CD14-positive monocyte (primary cell): ENCODE results near the gene PBX3. TPM values are rescaled to one million over a fixed set of nuclear protein-coding genes. Genes with fewer than 3 reads are reported as not detected.

Experiments
- DNase-seq, 3 donors: peaks; one replicate each; pipeline ENCODE4 v3.0.0-alpha.2; 2011 to 2022
- H2AFZ ChIP-seq: 2 replicates; pipeline ENCODE4 v1.6.0; 2012; ENCODE audit warnings: mild to moderate bottlenecking, low read depth, low read length, inconsistent platforms; ENCODE audit not compliant: insufficient read depth, poor library complexity, severe bottlenecking
- H3K27ac ChIP-seq, 2 donors: 1 replicate in 1 of 2; 2 replicates in 1 of 2; pipeline ENCODE4 v1.5.1; 2012 to 2013; ENCODE audit warnings: low read length in 2 of 2, control low read depth in 1 of 2, inconsistent platforms in 1 of 2, low read depth in 1 of 2, mild to moderate bottlenecking in 1 of 2
- H3K27me3 ChIP-seq, 2 donors: one replicate each; pipeline versions ENCODE4 v1.6.0 to v1.6.1; 2011 to 2013; ENCODE audit warnings: low read length in 2 of 2; ENCODE audit not compliant: control insufficient read depth in 2 of 2, insufficient read depth in 2 of 2
- H3K36me3 ChIP-seq, 2 donors: replicated peaks in 1 of 2; 1 replicate in 1 of 2; 2 replicates in 1 of 2; pipeline versions ENCODE4 v1.5.1 to v1.6.1; 2012 to 2013; ENCODE audit warnings: low read length in 2 of 2, control low read depth in 1 of 2, inconsistent platforms in 1 of 2, mild to moderate bottlenecking in 1 of 2; ENCODE audit not compliant: insufficient read depth in 2 of 2, control insufficient read depth in 1 of 2
- H3K4me1 ChIP-seq, 2 donors: 1 replicate in 1 of 2; 2 replicates in 1 of 2; pipeline versions ENCODE4 v1.5.1 to v1.6.1; 2012 to 2013; ENCODE audit warnings: low read length in 2 of 2, control low read depth in 1 of 2, inconsistent platforms in 1 of 2, mild to moderate bottlenecking in 1 of 2, moderate library complexity in 1 of 2; ENCODE audit not compliant: insufficient read depth in 2 of 2, control insufficient read depth in 1 of 2
- H3K4me2 ChIP-seq: replicated peaks from 2 replicates; pipeline ENCODE3; 2012; ENCODE audit warnings: low read length, moderate library complexity, mild to moderate bottlenecking; ENCODE audit not compliant: poor library complexity, severe bottlenecking; ENCODE audit errors: extremely low read depth
- H3K4me3 ChIP-seq, 3 experiments: fragments of 200-600 bp in 1 of 3; sonication (generic) in 1 of 3; replicated peaks in 1 of 3; 1 replicate in 2 of 3; 2 replicates in 1 of 3; pipeline ENCODE4 v1.5.1; 2011 to 2013; ENCODE audit warnings: low read length in 3 of 3, mild to moderate bottlenecking in 3 of 3, control low read depth in 2 of 3, low read depth in 2 of 3, inconsistent platforms in 1 of 3, moderate library complexity in 1 of 3
- H3K79me2 ChIP-seq: 2 replicates; pipeline ENCODE4 v1.6.0; 2012; ENCODE audit warnings: mild to moderate bottlenecking, control low read depth, inconsistent platforms, low read length, moderate library complexity; ENCODE audit not compliant: insufficient read depth
- H3K9ac ChIP-seq: 2 replicates; pipeline ENCODE4 v1.6.0; 2017; ENCODE audit warnings: low read length, mild to moderate bottlenecking; ENCODE audit not compliant: insufficient read depth, poor library complexity, severe bottlenecking
- H3K9me3 ChIP-seq, 2 donors: replicated peaks in 1 of 2; 1 replicate in 1 of 2; 2 replicates in 1 of 2; pipeline versions ENCODE4 v1.5.1 to v1.6.1; 2012 to 2013; ENCODE audit warnings: low read length in 2 of 2, control low read depth in 1 of 2; ENCODE audit not compliant: control insufficient read depth in 1 of 2, insufficient read depth in 1 of 2
- H4K20me1 ChIP-seq: 2 replicates; pipeline ENCODE4 v1.6.0; 2012; ENCODE audit warnings: mild to moderate bottlenecking, low read length, control low read depth, moderate library complexity; ENCODE audit not compliant: insufficient read depth
- H3K27ac Mint-ChIP-seq, 7 donors: one replicate each; pipeline ENCODE4 v1.8.0; 2020; ENCODE audit warnings: mild to moderate bottlenecking in 7 of 7, mixed read lengths in 7 of 7, moderate library complexity in 6 of 7, inconsistent platforms in 2 of 7
- H3K27me3 Mint-ChIP-seq, 3 donors: one replicate each; pipeline ENCODE4 v1.8.0; 2021 to 2022; ENCODE audit warnings: low read depth in 3 of 3, mild to moderate bottlenecking in 3 of 3, mixed read lengths in 3 of 3, moderate library complexity in 3 of 3, inconsistent platforms in 1 of 3
- H3K36me3 Mint-ChIP-seq, 2 donors: one replicate each; pipeline ENCODE4 v1.8.0; 2020; ENCODE audit warnings: mixed read lengths in 2 of 2, inconsistent platforms in 1 of 2, mild to moderate bottlenecking in 1 of 2
- H3K4me1 Mint-ChIP-seq: one replicate; pipeline ENCODE4 v1.8.0; 2020; ENCODE audit warnings: mild to moderate bottlenecking, mixed read lengths
- H3K4me3 Mint-ChIP-seq, 2 donors: one replicate each; pipeline ENCODE4 v1.8.0; 2020; ENCODE audit warnings: mild to moderate bottlenecking in 2 of 2, mixed read lengths in 2 of 2, moderate library complexity in 1 of 2
- H3K9me3 Mint-ChIP-seq, 7 donors: one replicate each; pipeline ENCODE4 v1.8.0; 2020 to 2022; ENCODE audit warnings: mixed read lengths in 7 of 7, mild to moderate bottlenecking in 6 of 7, moderate library complexity in 6 of 7, inconsistent platforms in 2 of 7
- CTCF ChIP-seq: fragments of 200-600 bp; IDR thresholded peaks from one replicate; pipeline ENCODE4 v1.8.0; 2022; ENCODE audit warnings: antibody characterized with exemption, mild to moderate bottlenecking
- WGBS: methylation state at CpG from one replicate; pipeline ENCODE4 v1.1.5; 2013; ENCODE audit warnings: missing lambda C conversion rate; ENCODE audit not compliant: insufficient coverage; 5-methylcytosine and 5-hydroxymethylcytosine counted together
- intact Hi-C, 2 donors: fragments of 100-400 bp; cut with micrococcal nuclease; formaldehyde crosslinking; loops; one replicate each; pipeline versions ENCODE4 v1.15.0 to v1.15.1; 2023
- polyA plus RNA-seq, 3 donors: library from polyadenylated mRNA; depleted of rRNA in 1 of 3; unstranded in 2 of 3; stranded (reverse) in 1 of 3; fragments of 300-500 nt in 2 of 3; fragments of >200 nt in 1 of 3; fragmentation: Illumina TruSeq in 2 of 3; gene quantifications; 1 replicate in 2 of 3; 2 replicates in 1 of 3; pipeline ENCODE4 v1.2.3, GENCODE V29; 2012 to 2021

Gene PBX3
- polyA plus RNA-seq, 3 donors = 6.6 to 22.7 (median 7.1) TPM

GRCh38 chr9:125878164-125878631 is 131.0 kb downstream of the PBX3 start:
- Mint-ChIP-seq H3K4me3 (no peak overlapping the region), H3K36me3 (no peaks in the 10 kb centered on the region), H3K27me3 (no peaks in the 10 kb centered on the region), H3K4me1 (peaks cover 8% of the 10 kb centered on the region), H3K27ac (no peak overlapping the region), H3K9me3 (peaks cover 0 to 1% (median 0%) of the 10 kb centered on the region in 7 donors)
- no peak overlapping the region for H3K4me3 ChIP-seq
- no peaks in the 10 kb centered on the region for H3K9me3 ChIP-seq
- H2AFZ ChIP-seq = no peak overlapping the region
- no peaks in the 10 kb centered on the region for H3K79me2 ChIP-seq
- WGBS = 57% methylated on average over 3 of the region's 3 CpGs
- no peaks in the 10 kb centered on the region for H3K36me3 ChIP-seq
- intact Hi-C loops = no loop called here
- DNase-seq = no peak
- no peak overlapping the region for H3K27ac ChIP-seq
- no peak overlapping the region for H3K9ac ChIP-seq
- no peaks in the 10 kb centered on the region for H3K27me3 ChIP-seq
- no peak overlapping the region for H3K4me2 ChIP-seq
- peaks cover 11% of the 10 kb centered on the region for H4K20me1 ChIP-seq
- no peak for TF ChIP-seq CTCF
- H3K4me1 ChIP-seq = no peaks in the 10 kb centered on the region

DNA sequence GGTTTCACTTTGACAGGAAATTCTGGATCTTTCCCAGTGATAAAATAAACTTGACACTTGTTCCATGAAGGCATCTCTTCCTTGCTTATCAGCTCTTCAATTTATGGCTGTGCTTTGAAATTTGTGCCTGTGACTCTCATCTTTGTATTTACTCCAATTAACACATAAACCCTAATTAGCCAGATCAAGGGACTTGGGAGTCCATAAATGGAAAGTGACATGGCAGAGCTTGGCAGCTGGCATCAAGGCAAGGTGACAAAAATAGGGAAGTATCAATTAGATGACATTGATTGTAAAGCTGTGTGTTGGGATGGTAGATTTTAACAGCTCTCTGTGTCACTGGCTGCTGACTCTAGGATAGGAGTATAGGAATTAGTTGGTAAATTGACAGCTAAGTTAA is 133.9 kb downstream of the PBX3 start:
- H3K9me3 ChIP-seq = no peaks in the 10 kb centered on the region
- Mint-ChIP-seq H3K36me3 (no peaks in the 10 kb centered on the region), H3K27me3 (no peaks in the 10 kb centered on the region), H3K4me3 (no peak overlapping the region), H3K27ac (no peak overlapping the region), H3K4me1 (peaks cover 12% of the 10 kb centered on the region), H3K9me3 (peaks cover 0 to 1% (median 0%) of the 10 kb centered on the region in 7 donors)
- H3K4me1 ChIP-seq = no peaks in the 10 kb centered on the region
- DNase-seq = no peak
- no peak overlapping the region for H3K27ac ChIP-seq
- no peak overlapping the region for H3K4me3 ChIP-seq
- peaks cover 29% of the 10 kb centered on the region for H4K20me1 ChIP-seq
- intact Hi-C loops = no loop called here
- TF ChIP-seq CTCF = no peak
- no peaks in the 10 kb centered on the region for H3K27me3 ChIP-seq
- H3K9ac ChIP-seq = no peak overlapping the region
- no peak overlapping the region for H2AFZ ChIP-seq
- H3K36me3 ChIP-seq = no peaks in the 10 kb centered on the region
- no peak overlapping the region for H3K4me2 ChIP-seq
- H3K79me2 ChIP-seq = no peaks in the 10 kb centered on the region
